Activated naive CD4-positive, alpha-beta T cell treated with anti-CD3 and anti-CD28 coated beads, Interleukin-2, amount 50 U/mL, for 24 hours (primary cell): ENCODE measurements around the gene LSM4.
A peak's percentile ranks its signal among the peaks of the same experiment; 100 is the strongest.
"Not testable (repeated sequence)": the region's sequence is repeated elsewhere in the genome, so short reads cannot be mapped to it uniquely, and the experiment has no call there.

Source experiments
- H3K27ac Mint-ChIP-seq: one replicate; pipeline ENCODE4 v1.8.0; 2021; ENCODE audit warnings: mild to moderate bottlenecking, mixed read lengths
- H3K27me3 Mint-ChIP-seq: one replicate; pipeline ENCODE4 v1.8.0; 2021; ENCODE audit warnings: mixed read lengths
- H3K36me3 Mint-ChIP-seq: one replicate; pipeline ENCODE4 v1.8.0; 2021; ENCODE audit warnings: mixed read lengths
- H3K4me1 Mint-ChIP-seq: one replicate; pipeline ENCODE4 v1.8.0; 2021; ENCODE audit warnings: mixed read lengths
- H3K4me3 Mint-ChIP-seq: one replicate; pipeline ENCODE4 v1.8.0; 2021; ENCODE audit warnings: mild to moderate bottlenecking, mixed read lengths
- H3K9me3 Mint-ChIP-seq: one replicate; pipeline ENCODE4 v1.8.0; 2021; ENCODE audit warnings: mixed read lengths

Gene LSM4

DNA sequence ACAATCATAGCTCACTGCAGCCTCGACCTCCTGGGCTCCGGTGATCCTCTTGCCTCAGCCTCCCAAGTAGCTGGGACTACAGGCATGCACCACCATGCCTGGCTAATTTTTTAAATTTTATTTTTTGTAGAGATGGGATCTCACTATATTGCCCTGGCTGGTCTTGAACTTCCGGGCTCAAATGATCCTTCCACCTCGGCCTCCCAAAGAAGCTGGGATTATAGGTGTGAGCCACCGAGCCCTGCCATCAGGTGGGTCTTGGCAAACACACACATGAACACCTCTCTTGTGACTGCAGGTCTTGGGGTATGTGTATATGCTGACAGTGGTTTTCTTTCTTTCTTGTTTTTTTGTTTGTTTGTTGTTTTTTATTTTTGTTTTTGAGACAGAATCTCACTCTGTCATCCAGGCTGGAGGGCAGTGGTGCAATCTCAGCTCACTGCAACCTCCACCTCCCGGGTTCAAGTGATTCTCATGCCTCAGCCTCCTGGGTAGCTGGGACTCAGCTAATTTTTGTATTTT, 26.0 kb upstream of the LSM4 start:
- Mint-ChIP-seq H3K36me3 (peaks cover 14% of the 10 kb centered on the region), H3K4me1 (peaks cover 12% of the 10 kb centered on the region)
- not testable (repeated sequence) for H3K27ac Mint-ChIP-seq, H3K27me3 Mint-ChIP-seq, H3K9me3 Mint-ChIP-seq, H3K4me3 Mint-ChIP-seq

- H3K27ac Mint-ChIP-seq = no peak overlapping the region
- H3K27me3 Mint-ChIP-seq = no peaks in the 10 kb centered on the region
- H3K9me3 Mint-ChIP-seq = no peaks in the 10 kb centered on the region
- H3K4me1 Mint-ChIP-seq = peaks cover 12% of the 10 kb centered on the region
- H3K36me3 Mint-ChIP-seq = peaks cover 14% of the 10 kb centered on the region
- no peak overlapping the region for H3K4me3 Mint-ChIP-seq
These were observed 25.3 kb upstream of the LSM4 start for GRCh38 chr19:18348171-18348570.

DNA sequence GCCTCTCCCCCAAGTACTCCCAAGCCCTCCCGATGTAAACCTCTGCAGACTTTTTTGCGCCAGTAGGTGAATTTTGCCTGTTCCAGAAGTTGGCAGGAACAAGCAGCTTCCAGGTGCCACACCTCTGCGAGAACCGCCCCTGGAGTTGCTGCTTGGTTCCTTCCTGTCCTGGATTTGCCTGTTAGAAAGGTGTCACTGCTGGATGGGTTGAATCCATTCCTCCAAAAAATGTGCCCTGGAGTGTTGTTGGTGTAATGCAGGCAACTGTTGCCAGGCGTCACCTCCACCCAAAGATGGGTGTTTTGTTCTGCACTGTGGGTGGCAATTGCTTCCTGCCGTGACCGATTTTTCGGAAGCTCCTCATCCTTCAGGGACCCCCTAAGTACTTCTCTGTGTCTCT, 23.2 kb upstream of the LSM4 start:
- H3K36me3 Mint-ChIP-seq = peaks cover 14% of the 10 kb centered on the region
- no peaks in the 10 kb centered on the region for H3K9me3 Mint-ChIP-seq
- H3K27me3 Mint-ChIP-seq = no peaks in the 10 kb centered on the region
- no peak overlapping the region for H3K4me3 Mint-ChIP-seq
- peaks cover 23% of the 10 kb centered on the region for H3K4me1 Mint-ChIP-seq
- peak overlapping the region; percentile 31 for H3K27ac Mint-ChIP-seq

DNA sequence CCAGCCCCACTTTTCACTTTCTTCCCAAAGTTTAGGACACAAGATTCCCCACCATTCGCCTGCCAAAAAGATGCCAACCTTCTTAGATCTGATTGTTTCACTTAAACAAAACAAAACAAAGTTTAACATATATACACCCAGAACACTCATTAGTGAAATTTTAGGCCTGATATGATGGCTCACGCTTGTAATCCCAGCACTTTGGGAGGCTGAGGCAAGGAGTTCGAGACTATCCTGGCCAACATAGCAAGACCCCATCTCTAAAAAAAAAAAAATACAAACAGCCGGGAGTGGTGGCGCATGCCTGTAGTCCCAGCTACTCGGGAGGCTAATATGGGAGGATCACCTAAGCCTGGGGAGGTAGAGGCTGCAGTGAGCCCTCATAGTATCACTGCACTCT, 22.4 kb upstream of the LSM4 start:
- peaks cover 21% of the 10 kb centered on the region for H3K4me1 Mint-ChIP-seq
- peak overlapping the region; percentile 51 for H3K27ac Mint-ChIP-seq
- peaks cover 12% of the 10 kb centered on the region for H3K36me3 Mint-ChIP-seq
- no peaks in the 10 kb centered on the region for H3K27me3 Mint-ChIP-seq
- no peaks in the 10 kb centered on the region for H3K9me3 Mint-ChIP-seq
- no peak overlapping the region for H3K4me3 Mint-ChIP-seq

- Mint-ChIP-seq H3K27me3 (no peaks in the 10 kb centered on the region), H3K9me3 (no peaks in the 10 kb centered on the region), H3K36me3 (peaks cover 10% of the 10 kb centered on the region), H3K4me1 (peaks cover 23% of the 10 kb centered on the region), H3K27ac (peak overlapping the region; percentile 12), H3K4me3 (no peak overlapping the region)
These were observed 21.7 kb upstream of the LSM4 start for GRCh38 chr19:18344582-18344950.

DNA sequence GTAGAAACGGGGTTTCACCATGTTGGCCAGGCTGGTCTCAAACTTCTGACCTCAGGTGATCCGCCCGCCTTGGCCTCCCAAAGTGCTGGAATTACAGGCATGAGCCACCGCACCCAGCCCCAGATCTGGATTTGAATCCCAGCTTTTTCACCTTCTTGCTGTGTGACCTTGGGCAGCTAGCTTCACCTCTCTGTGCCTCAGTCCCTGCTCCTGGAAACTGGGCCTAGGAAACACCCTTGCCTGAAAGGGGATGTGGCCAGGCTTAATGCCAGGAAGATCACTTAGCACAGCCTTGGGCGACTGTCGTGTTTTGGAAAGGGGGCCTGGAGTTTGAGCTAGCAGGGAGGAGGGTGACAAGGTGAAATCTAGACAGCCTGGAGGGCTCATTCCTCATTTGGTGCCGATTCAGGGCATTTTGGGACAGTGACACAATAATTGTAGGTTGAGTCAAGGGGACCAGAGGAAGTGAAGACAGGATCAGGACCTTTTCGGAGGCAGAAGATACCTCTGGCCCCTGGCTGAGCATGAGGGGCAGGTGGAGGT, 19.3 kb upstream of the LSM4 start:
- H3K9me3 Mint-ChIP-seq = no peaks in the 10 kb centered on the region
- H3K27me3 Mint-ChIP-seq = no peaks in the 10 kb centered on the region
- no peak overlapping the region for H3K4me3 Mint-ChIP-seq
- peaks cover 18% of the 10 kb centered on the region for H3K4me1 Mint-ChIP-seq
- peak overlapping the region; percentile 59 for H3K27ac Mint-ChIP-seq
- H3K36me3 Mint-ChIP-seq = peaks cover 7% of the 10 kb centered on the region

GRCh38 chr19:18340990-18341868, 18.4 kb upstream of the LSM4 start:
- H3K4me3 Mint-ChIP-seq = peak overlapping the region; percentile 90
- H3K27me3 Mint-ChIP-seq = no peaks in the 10 kb centered on the region
- peaks cover 3% of the 10 kb centered on the region for H3K36me3 Mint-ChIP-seq
- H3K27ac Mint-ChIP-seq = peak overlapping the region; percentile 91
- H3K9me3 Mint-ChIP-seq = no peaks in the 10 kb centered on the region
- H3K4me1 Mint-ChIP-seq = peaks cover 16% of the 10 kb centered on the region

GRCh38 chr19:18340190-18340989, 17.5 kb upstream of the LSM4 start, which contains the start of gene PGPEP1:
Gene PGPEP1 (plus strand): TSS chr19:18340598. CDS start chr19:18340682, 84 bp downstream.
- peaks cover 16% of the 10 kb centered on the region for H3K4me1 Mint-ChIP-seq
- H3K27ac Mint-ChIP-seq = peak within 1 kb of the TSS; percentile 93
- peaks cover 3% of the 10 kb centered on the region for H3K36me3 Mint-ChIP-seq
- H3K27me3 Mint-ChIP-seq = no peaks in the 10 kb centered on the region
- H3K9me3 Mint-ChIP-seq = no peaks in the 10 kb centered on the region
- peak within 1 kb of the TSS; percentile 90 for H3K4me3 Mint-ChIP-seq

GRCh38 chr19:18339723-18340122, 16.8 kb upstream of the LSM4 start:
- Mint-ChIP-seq H3K27me3 (no peaks in the 10 kb centered on the region), H3K4me3 (peak overlapping the region; percentile 90), H3K4me1 (peaks cover 16% of the 10 kb centered on the region), H3K9me3 (no peaks in the 10 kb centered on the region), H3K27ac (peak overlapping the region; percentile 93), H3K36me3 (peaks cover 3% of the 10 kb centered on the region)

DNA sequence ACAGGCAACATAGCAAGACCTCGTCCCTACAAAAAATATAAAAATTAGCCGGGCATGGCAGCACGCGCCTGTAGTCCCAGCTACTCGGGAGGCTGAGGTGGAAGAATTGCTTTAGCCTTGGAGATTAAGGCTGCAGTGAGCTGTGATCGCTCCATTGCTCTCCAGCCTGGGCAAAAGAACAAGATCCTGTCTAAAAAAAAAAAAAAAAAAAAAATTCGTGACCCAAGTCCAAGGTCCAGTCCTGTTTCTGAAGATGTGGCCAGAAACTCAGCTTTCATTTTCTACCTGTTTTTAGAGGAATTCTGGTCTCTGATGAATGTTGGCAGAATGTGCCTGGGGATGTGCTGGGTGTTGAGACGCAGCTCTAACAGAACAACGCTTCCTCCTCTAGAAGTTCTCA, 15.7 kb upstream of the LSM4 start:
- peaks cover 2% of the 10 kb centered on the region for H3K36me3 Mint-ChIP-seq
- no peak overlapping the region for H3K4me3 Mint-ChIP-seq
- H3K9me3 Mint-ChIP-seq = no peaks in the 10 kb centered on the region
- H3K27me3 Mint-ChIP-seq = no peaks in the 10 kb centered on the region
- peak overlapping the region; percentile 30 for H3K27ac Mint-ChIP-seq
- peaks cover 16% of the 10 kb centered on the region for H3K4me1 Mint-ChIP-seq

DNA sequence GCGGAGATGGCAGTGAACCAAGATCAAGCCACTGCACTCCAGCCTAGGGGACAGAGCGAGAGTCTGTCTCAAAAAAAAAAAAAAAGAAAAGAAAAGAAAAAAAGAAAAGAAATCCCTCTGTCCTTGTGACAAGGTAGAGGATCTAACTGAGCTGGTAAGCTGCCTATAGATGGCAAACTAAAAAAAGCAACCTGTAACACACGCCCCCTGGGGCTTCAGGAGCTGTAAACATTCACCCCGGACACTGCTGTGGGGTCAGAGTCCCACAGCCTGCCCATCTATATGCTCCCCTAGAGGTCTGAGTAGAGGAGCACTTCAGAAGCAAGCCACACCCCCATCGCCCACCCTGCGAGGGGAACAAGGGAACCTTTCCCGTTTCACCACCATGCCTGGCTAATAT, 13.2 kb upstream of the LSM4 start:
- Mint-ChIP-seq H3K9me3 (no peaks in the 10 kb centered on the region), H3K4me1 (peaks cover 6% of the 10 kb centered on the region), H3K27me3 (no peaks in the 10 kb centered on the region), H3K36me3 (no peaks in the 10 kb centered on the region), H3K27ac (no peak overlapping the region), H3K4me3 (no peak overlapping the region)

GRCh38 chr19:18333680-18334079, 10.8 kb upstream of the LSM4 start:
- Mint-ChIP-seq H3K27ac (no peak overlapping the region), H3K27me3 (no peaks in the 10 kb centered on the region), H3K36me3 (no peaks in the 10 kb centered on the region), H3K4me3 (no peak overlapping the region), H3K4me1 (peaks cover 9% of the 10 kb centered on the region), H3K9me3 (no peaks in the 10 kb centered on the region)

DNA sequence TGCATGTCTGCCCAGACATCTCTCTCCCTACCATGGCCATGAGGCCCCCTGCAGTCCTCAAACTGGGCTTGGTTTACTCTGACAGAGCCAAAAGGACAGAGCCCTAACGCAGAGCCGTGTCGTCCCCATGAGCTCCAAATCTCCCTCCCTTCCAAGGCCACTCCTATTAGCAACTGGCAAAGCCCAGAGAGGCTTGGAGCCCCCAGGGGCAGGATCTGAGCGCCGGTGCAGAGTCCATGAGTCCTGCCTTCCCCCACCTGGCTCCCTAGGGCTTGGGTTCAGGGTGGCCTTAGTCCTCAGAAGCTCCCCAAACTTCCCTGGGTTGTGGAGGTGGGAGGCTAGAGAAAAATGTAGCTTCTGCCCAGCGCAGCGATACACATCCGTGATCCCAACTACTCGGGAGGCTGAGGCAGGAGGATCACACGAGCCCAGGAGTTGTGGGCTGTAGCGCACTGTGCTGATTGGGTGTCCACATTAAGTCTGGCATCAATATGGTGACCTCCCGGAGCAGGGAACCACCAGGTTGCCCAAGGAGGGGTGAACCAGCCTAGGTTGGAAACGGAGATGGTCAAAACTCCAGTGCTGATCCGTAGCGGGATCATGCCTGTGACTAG, 10.1 kb upstream of the LSM4 start:
- H3K4me3 Mint-ChIP-seq = no peak overlapping the region
- no peak overlapping the region for H3K27ac Mint-ChIP-seq
- H3K27me3 Mint-ChIP-seq = no peaks in the 10 kb centered on the region
- H3K9me3 Mint-ChIP-seq = no peaks in the 10 kb centered on the region
- no peaks in the 10 kb centered on the region for H3K36me3 Mint-ChIP-seq
- H3K4me1 Mint-ChIP-seq = peaks cover 15% of the 10 kb centered on the region

- no peaks in the 10 kb centered on the region for H3K27me3 Mint-ChIP-seq
- H3K27ac Mint-ChIP-seq = no peak overlapping the region
- H3K36me3 Mint-ChIP-seq = no peaks in the 10 kb centered on the region
- peaks cover 15% of the 10 kb centered on the region for H3K4me1 Mint-ChIP-seq
- no peaks in the 10 kb centered on the region for H3K9me3 Mint-ChIP-seq
- H3K4me3 Mint-ChIP-seq = no peak overlapping the region
These were observed 8.0 kb upstream of the LSM4 start for GRCh38 chr19:18330868-18331267.

GRCh38 chr19:18329035-18329376, 6.1 kb upstream of the LSM4 start:
- Mint-ChIP-seq H3K36me3 (no peaks in the 10 kb centered on the region), H3K27me3 (no peaks in the 10 kb centered on the region), H3K4me1 (peaks cover 17% of the 10 kb centered on the region), H3K9me3 (no peaks in the 10 kb centered on the region), H3K4me3 (peak overlapping the region; percentile 49), H3K27ac (no peak overlapping the region)
